GM23338 (cell line): Measurements from ENCODE around the gene SPTBN2.

ENCODE experiments used
- CREB1 ChIP-seq: fragments of 250-450 bp; sonication (Bioruptor Pico); IDR thresholded peaks from 2 replicates; pipeline ENCODE4 v1.5.0; 2020; ENCODE audit warnings: low read depth, mild to moderate bottlenecking, moderate library complexity
- CTCF ChIP-seq, 2 experiments: fragments of 200-600 bp in 1 of 2; sonication (generic) in 1 of 2; conservative IDR thresholded peaks; 2 replicates each; pipeline versions ENCODE4 v1.5.1 to v1.6.1; 2016 to 2017; ENCODE audit warnings: antibody characterized with exemption in 2 of 2, low read depth in 2 of 2, mild to moderate bottlenecking in 2 of 2, moderate library complexity in 1 of 2
- ETS1 ChIP-seq: IDR thresholded peaks from 2 replicates; pipeline ENCODE4 v1.6.1; 2016; ENCODE audit warnings: antibody characterized with exemption
- EZH2 ChIP-seq: fragments of 200-600 bp; sonication (generic); IDR thresholded peaks from one replicate; pipeline ENCODE4 v1.8.0; 2017; ENCODE audit warnings: antibody characterized with exemption, mild to moderate bottlenecking, low read depth; ENCODE audit not compliant: unreplicated experiment
- EZH2phosphoT487 ChIP-seq: fragments of 200-600 bp; sonication (generic); IDR thresholded peaks from one replicate; pipeline ENCODE4 v1.8.1; 2018; ENCODE audit warnings: antibody characterized with exemption; ENCODE audit not compliant: unreplicated experiment
- JUNB ChIP-seq: IDR thresholded peaks from one replicate; pipeline ENCODE4 v1.6.1; 2016; ENCODE audit warnings: antibody characterized with exemption; ENCODE audit not compliant: unreplicated experiment
- POLR2AphosphoS5 ChIP-seq: IDR thresholded peaks from 2 replicates; pipeline ENCODE4 v1.6.1; 2016; ENCODE audit warnings: antibody characterized with exemption, low read depth
- REST ChIP-seq: IDR thresholded peaks from one replicate; pipeline ENCODE4 v1.6.1; 2018; ENCODE audit warnings: antibody characterized with exemption; ENCODE audit not compliant: unreplicated experiment
- STAT1 ChIP-seq: IDR thresholded peaks from one replicate; pipeline ENCODE4 v1.6.1; 2016; ENCODE audit warnings: antibody characterized with exemption; ENCODE audit not compliant: unreplicated experiment
- ZNF114 ChIP-seq: fragments of 250-450 bp; sonication (Bioruptor Pico); IDR thresholded peaks from 2 replicates; pipeline ENCODE4 v1.5.0; 2020; ENCODE audit warnings: mild to moderate bottlenecking, moderate library complexity
- ZNF331 ChIP-seq: fragments of 250-450 bp; sonication (Bioruptor Pico); IDR thresholded peaks from 2 replicates; pipeline ENCODE4 v1.5.0; 2020; ENCODE audit warnings: low read depth, mild to moderate bottlenecking, moderate library complexity
- ZNF462 ChIP-seq: fragments of 250-450 bp; sonication (Bioruptor Pico); IDR thresholded peaks from 2 replicates; pipeline ENCODE4 v1.5.0; 2020; ENCODE audit warnings: mild to moderate bottlenecking, moderate library complexity

- TF ChIP-seq CTCF (conservative IDR thresholded peaks at IDR 0.05; ENCODE audit: low read depth in 2 of 2) (no peak), EZH2phosphoT487 (no peak), CREB1 (CRISPR knock-in tag) (no peak), POLR2AphosphoS5 (no peak), REST (no peak), JUNB (no peak), ZNF462 (no peak), EZH2 (no peak), ZNF331 (CRISPR knock-in tag) (no peak), ETS1 (no peak), STAT1 (no peak), ZNF114 (CRISPR knock-in tag) (no peak)
These were observed 31.0 kb downstream of the SPTBN2 start for GRCh38 chr11:66697988-66698387.
